GM18858 (cell line): Measurements from ENCODE around the gene CES5A.
"Not testable (repeated sequence)": the region's sequence is repeated elsewhere in the genome, so short reads cannot be mapped to it uniquely, and the experiment has no call there.

Source experiments
- ATAC-seq: cut with Tn5 transposase; IDR thresholded peaks from one replicate; pipeline ENCODE4 v1.9.1; 2021; ENCODE audit not compliant: unreplicated experiment

The CES5A gene, protein sequence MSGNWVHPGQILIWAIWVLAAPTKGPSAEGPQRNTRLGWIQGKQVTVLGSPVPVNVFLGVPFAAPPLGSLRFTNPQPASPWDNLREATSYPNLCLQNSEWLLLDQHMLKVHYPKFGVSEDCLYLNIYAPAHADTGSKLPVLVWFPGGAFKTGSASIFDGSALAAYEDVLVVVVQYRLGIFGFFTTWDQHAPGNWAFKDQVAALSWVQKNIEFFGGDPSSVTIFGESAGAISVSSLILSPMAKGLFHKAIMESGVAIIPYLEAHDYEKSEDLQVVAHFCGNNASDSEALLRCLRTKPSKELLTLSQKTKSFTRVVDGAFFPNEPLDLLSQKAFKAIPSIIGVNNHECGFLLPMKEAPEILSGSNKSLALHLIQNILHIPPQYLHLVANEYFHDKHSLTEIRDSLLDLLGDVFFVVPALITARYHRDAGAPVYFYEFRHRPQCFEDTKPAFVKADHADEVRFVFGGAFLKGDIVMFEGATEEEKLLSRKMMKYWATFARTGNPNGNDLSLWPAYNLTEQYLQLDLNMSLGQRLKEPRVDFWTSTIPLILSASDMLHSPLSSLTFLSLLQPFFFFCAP

DNA sequence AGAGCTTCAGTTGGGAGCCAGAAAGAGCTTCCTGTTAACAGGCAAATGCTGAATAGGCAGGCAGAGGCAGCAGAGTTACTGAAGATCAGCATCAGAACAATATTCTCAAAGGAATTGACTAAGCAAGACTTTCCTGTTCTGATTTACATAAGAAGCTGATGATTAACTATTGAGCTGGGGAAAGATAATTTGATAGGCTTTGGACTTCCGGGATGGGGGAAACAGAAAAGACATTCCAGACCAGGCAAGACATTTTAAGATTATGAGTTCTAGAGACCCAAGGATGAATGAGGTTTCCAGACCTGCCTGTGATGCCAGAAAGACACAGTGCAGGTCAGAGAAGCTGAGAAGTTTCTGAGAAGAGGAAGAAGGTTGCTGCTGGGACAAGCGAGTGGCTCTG is at the start of gene CES5A:
CES5A (minus strand) TSS at position 101 of the 400 bp plus-strand sequence. CDS start 152 bp downstream, outside the sequence.
- no peak for ATAC-seq

DNA sequence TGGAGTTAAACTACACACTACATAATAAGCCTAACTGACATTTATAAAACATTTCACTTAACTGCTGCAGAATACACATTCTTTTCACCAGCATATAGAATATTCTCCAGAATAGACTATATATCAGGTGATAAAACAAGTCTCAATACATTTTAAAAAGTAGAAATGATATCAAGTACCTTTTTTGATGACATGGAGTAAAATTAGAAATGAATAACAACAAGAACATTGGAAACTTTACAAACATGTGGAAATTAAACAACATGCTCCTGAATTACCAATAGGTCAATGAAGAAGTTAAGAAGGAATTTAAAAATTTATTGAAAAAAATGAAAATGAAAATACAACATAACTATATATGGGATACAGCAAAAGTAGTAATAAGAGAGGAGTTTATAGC is 47.5 kb upstream of the CES5A start:
- ATAC-seq = no peak

DNA sequence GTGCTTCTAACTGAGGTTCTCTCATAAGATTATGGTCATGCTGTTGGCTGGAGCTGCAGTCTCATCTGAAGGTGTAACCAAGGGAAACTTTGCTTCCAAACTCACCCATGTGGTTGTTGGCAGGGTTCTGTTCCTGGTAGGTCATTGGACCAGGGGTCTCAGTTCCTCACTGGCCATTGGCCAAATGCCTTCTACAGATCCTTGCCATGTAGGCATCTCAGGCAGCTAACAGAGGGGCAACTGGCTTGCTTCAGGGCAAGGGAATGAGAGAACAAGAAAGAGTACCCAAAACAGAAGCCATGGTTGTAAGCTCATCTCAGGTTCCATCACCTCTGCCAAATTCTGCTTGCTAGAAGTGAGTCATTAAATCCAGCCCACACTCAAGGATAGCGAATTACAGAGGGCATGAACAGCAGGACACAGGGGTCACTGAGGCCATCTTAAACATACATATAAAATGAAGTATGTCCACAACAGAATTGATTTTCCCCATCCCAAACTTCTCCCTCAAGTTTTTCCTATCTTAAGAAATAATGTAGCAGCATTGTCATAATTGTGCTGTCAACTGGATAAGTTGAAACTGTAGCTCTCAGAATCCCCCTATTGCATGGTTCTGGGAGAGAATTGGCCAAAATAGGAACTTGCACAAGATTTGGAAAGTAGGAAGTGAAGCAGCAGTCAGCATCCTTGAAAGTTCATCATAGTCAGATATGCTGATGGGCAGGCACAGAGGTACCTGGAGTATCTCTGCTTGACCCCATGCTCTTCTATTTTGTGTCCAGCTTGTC is 42.4 kb upstream of the CES5A start:
- no peak for ATAC-seq

DNA sequence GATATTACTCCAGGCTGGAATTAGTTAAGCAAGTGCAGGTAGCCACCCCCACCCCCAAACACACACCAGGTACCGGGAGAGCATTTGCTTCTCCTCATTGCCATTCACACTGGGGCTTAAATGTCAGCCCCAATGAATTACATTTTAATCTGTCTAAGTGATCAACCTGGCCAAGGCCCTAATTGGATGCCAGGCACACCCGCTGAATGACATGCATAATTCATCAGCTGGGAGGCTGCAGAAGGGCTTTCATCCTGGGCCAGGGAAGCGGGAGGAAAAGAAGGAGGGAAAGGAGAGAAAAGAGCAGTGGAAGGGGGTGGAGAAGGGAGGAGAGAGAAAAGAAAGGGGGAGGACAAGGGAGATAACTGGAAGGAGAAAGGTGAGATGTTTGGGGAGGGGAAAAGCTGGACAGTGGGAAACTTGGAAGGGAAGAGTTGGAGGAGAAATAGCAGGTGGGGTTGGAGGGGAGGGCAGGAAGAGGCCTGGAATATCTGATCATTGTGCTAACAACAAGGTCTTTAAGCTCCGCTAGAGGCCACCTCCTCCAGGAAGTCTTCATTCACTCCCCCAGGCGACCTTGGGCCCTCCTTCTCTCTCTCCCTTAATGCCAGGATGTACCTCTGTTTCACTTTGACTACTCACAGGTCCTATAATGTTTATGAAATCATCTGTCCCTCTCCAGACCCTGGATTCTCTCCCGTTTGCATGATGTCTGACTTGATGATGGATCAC is 40.1 kb upstream of the CES5A start:
- ATAC-seq = no peak

DNA sequence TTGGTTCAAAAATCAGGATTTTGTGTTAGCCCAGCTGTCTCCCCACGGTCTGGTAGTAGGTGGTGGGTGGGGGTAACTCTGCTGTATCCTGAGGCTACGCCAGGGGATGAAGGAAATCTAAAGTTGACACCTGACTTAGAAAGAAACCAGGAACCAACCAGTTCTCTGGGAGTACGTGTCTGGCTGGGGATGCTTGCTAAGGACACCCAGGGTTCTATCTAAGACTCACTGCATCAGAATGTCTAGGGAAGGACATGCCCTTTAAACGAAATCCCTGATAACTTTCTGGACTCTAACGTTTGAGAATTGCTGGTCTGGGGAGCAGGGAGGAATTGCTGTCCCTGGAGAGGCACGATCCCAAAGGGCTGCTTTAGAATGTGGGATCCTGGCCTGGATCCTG is 39.2 kb upstream of the CES5A start:
- ATAC-seq = no peak

DNA sequence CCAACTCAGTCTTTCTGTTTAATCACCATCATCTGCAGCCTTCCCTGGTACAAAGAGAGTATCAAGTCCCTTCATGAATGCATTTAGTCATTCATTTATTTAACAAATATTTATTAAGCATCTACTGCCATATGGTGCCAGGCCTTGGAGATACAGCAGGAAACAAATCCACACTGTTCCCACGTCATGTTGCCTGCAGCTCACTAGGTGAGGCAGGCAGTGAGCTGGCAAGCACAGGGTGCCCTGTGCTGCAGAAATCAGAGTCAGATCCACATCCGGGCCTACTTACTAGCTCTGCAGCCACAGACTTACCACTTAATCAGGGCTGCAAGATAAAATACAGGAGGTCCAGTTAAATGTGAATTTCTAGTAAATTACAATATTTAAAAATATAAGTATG is 38.5 kb upstream of the CES5A start:
- no peak for ATAC-seq

DNA sequence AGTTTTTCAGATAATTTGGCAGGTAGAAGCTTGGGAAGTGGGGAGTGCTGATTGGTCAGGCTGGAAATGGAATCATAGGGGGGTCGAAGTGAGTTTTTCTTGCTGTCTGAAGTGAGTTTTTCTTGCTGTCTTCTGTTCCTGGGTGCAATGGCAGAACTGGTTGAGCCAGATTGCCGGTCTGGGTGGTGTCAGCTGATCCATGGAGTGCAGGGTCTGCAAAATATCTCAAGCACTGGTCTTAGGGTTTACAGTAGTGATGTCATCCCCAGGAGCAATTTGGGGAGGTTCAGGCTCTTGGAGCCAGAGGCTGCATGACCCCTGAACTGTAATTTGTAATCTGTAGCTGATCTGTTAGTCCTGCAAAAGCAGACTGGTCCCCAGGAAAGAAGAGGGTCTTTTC is 37.9 kb upstream of the CES5A start:
- not testable (repeated sequence) for ATAC-seq

DNA sequence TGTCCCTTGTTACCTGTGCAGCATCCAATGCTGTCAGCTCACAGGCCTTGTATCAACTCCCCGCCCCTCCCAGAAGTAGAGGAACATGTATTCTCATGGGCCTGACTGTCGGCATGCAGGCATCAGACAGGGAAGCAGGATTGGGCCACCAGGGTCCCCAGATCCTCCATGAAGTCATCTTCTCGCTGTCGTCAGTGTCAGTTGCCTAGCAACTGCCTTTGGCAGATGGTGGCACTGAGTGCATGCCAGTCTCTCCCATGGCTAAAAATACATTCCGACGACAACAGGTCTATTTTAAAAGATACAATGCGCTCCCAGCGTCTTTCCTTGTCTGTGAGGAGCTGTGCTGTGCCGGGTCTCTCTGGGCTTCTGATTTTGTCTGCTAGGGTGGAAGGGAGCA is 36.8 kb upstream of the CES5A start:
- ATAC-seq = no peak

DNA sequence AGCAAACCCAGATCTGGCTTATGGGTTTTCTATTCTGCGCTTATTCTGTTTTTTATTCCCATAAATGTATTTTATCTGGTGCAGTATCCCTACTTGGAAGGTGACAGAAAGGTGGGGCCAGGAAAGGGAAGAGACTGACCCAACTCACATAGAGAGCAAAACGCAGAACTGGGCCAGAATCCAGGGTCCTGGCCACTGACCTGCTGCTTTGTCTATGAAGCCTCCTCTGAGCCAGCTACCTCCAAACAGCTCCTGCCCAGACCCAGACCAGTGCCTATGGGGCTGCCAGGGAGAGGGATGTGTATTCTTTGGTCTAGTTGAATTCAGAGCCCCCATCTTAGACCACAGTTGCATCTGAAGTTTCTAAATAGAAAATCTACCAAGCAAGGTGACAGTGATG is 36.4 kb upstream of the CES5A start:
- ATAC-seq = no peak

DNA sequence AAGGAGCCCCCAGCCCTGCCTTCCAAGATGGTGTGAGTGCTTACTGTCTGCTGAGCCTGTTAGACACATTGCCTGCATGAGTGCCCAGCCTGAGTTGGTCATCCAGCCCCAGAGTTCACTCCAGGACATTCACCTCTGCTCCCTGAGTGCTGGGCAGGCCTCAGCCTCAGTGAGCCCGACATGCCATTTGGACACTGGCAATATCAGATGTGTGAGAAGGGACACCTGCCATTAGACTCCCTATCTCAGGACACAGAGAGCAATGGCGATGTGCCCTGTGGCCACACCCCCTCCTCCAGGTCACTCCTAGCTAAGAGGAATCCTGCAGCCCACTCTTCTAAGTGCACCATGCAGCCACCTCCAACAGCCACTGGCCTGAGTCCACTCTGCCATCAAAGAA is 34.7 kb upstream of the CES5A start:
- no peak for ATAC-seq

DNA sequence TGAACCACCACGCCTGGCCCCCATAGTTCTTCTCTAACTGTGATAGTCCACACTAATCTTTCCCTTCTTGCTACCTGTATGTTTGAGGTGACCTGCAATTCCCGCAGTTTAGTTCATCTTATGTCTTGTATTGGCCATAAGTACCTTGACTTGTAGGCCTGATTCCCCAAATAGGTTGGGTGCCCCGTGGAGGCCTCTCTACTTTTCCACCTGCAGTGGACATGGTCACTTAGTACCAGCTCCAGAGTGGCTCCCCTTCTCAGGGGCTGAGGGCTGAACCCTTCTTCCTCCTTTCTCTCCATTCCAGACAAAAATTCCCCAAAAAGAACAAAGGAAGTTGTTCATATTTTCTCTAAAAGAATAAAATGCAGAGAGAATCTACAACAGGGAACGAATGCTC is 33.5 kb upstream of the CES5A start:
- ATAC-seq = no peak

DNA sequence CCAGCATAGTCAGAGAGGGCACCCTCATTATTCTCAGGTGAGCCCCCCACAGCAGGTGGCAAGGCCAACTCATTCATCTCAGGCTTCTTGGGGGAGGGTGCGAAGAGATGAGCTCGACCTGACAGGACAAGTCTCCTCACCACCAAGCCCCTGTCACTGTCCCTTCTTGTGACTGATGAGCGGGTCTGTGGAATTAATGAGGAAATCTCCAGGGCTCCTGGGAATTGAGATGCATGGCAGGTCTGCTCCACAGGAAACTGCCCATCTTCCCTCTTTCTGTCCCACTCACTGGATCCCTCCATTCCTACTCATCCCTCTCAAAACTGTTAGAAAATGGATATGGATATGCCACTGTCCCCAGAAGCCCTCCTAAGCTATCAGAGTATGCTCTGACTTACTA is 32.5 kb upstream of the CES5A start:
- no peak for ATAC-seq

DNA sequence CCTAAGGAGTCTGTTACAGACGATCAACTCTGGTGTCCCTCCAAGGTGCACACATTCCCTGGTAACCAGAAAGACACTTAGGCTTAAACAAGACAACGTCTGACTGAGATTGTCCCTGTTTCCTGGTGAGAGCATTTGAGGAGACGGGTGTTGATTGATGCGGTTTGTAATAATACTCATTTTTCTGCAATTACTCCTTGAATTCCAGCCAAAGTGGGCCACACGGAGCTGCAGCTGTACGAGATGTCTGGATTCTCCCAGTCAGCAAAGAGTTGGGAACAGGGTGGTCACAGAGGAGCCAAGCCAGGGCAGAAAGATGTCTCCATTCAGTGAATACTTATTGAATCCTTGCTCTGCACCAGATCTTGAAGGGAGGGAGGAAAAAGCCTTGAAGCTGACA is 30.9 kb upstream of the CES5A start:
- ATAC-seq = no peak

DNA sequence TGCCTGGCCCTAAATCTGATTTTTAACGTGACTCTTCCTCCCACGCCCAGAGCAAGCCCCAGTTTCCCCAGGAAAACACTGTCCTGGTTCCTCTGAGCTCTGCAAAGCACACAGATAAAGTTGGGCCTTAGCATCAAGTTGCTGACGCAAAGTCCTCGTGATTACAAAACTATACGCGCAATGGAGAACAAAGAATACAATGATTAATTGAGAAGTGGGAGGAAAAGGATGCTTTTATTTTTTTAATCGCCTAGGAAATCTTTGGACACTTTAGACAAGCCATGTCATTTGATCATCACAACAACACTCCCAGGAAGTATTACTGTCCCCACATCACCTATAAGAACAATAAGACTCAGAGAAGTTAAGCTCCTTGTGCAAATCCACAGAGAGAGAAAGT is 30.5 kb upstream of the CES5A start:
- no peak for ATAC-seq

DNA sequence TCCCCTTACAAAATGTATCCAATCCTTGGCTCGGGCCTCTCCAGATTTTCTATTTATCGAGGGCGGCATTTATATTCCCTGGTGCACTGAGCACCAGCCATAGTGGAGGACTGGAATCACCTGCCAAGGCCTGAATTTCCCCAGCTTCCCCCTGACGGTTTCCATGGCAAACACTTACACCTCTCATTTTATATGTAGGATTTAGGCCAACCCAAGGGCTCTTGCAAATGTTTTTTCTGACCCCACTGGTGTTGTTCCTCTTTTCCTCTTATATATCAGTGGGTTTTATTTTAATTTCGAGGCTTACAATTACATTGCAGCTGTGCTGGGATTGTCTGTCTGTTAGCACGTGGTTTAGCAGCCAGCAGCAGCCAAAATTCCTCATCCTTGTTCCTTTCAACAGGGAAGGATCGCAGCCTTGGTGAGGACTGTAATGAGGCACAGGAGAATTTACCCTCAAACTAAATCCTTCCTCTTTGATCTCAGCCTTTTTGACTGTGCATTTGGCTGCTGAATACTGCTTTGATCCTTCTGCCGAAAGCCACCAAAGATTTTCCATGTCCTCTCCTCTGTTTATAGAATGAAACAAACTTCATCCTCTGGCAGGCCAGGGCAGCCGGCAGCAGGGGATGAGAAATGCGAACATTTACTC is 26.5 kb upstream of the CES5A start:
- no peak for ATAC-seq

DNA sequence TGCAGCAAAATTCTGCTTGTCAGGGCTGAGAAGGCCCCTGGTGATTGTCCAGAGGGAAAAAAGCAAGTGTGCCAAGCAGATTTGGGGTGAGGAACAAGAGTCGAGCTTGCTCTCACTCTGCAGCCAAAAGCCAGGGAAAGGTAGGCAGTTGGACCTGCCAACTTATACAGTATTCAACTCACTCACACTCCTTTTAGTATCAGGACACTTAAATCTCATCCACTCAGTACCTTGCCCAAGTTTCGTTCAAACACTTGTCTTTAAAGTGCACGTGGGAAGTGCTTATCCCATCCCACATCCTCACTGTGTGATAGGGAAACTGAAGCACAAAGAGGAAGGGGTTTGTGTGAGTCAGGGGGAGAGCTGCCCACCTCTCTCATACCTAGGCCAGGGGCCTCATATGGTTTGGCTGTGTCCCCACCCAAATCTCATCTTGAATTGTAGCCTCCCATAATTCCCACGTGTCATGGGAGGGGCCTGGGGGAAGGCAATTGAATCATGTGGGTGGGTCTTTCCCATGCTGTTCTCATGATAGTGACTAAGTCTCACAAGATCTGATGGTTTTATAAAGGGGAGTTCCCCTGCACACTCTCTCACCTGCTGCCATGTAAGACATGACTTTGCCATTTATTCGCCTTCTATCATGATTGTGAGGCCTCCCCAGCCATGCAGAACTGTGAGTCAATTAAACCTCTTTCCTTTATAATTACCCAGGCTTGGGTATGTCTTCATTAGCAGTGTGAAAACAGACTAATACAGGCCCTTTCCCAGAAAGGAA is 25.6 kb upstream of the CES5A start:
- ATAC-seq = no peak

DNA sequence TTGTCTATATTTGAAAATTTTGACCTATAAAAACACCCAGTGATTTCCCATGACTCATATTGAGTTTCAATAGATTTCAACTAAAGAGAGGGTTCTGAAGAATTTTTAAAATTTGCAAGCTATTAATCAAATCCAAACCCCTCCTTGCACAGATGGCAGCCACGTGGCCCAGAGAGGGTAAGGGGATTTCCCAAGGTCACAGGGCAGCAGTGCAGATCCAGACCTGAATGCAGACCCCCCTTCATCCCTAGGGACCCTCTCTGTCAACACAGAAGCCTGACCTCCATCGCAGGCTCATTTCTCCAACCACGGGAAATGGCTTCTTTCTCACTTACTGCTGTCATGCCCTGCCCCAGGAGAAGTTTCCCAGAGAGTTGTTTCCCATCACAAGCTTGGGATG is 24.7 kb upstream of the CES5A start:
- no peak for ATAC-seq

DNA sequence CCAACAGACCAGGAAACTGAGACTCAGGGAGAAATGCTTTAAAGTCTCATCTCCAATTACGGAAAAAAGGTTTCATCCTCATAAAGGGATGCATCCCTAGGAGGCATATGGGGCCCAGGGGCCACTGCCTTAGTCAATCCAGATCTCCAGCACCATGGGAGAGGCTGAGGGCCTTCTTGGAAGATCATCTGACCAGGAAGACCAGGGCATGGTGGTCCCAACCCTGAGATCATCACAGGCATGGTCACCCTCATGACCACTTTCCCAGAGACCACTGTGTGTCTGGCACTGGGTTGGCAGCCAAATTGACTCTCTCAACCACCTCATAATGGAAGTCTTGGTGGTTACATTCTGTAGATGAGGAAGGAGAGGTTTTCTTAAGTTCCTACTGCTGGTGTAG is 23.4 kb upstream of the CES5A start:
- ATAC-seq = no peak

DNA sequence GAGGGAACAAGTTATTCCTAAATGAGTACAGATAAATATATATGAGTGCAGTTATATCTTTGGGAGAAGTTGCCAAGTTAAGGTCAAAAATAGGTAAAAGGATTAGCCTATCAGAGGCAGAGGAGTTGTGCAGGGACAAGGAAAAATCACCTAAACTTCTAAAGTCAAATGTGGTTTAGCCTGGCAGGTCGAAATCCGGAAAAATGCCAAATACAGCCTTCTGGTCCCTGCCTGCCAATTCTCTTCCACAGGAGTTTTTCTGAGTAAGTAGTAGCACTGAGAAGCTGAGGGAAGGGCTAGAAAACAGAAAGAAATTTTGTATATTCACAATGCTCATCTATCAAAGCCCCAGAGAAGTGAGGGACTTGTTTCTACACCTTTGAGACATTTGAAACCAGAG is 17.6 kb upstream of the CES5A start:
- ATAC-seq = no peak

DNA sequence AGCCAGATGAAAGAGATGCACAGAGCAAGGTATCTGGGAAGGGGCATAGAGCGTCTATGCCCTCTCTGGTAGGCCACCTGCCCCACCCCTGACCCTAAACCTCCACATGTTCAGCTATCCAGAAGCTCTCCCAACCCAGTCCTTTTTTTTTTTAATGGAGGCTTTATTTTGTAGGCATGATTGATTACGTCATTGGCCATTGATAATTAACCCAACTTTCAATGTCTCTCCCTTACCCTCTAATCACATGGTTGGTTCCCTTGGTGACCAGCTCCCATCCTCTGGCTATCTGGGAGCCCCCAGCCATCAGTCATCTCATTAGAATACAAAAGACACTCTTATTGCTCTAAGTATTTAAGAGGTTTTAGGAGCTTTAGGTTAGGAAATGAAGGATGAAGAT is 14.3 kb upstream of the CES5A start:
- no peak for ATAC-seq
